Measurements from ENCODE around the gene TBC1D10B. TPM values are rescaled to one million over a fixed set of nuclear protein-coding genes. Genes with fewer than 3 reads are reported as not detected.

TBC1D10B gene
- total RNA-seq, 4 donors from 2014 or later = 16.8 to 44.6 (median 18.8) TPM

DNA sequence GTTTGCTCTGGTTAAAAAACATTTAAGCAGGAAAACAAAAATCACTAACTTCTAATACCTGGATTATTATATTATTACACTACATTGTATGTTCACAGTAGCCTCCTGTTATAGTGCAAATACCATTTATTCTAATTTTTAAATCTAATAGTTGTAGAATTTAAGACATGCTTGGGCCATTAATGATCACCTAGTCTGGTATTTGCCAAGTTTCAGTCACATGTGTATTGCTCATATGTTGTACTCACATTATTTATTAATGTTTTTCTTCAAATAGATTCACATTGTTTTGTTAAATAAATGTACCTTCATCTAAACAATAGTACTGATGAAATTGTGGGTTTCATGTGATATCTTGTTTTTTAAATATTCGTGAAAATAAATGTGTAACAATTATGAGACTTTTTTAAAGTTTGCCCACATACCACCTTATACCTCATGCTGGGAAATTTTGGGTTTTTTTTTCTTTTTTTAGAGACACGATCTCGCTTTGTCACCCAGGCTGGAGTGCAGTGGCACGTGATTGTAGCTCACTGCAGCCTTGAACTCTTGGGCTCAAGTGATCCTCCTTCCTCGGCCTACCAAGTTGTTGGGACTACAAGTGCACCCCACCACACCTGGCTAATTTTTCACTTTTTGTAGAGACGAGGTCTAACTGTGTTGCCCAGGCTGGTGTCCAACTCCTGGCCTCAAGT, 43.0 kb upstream of the TBC1D10B start:
- TF ChIP-seq, protein P1, sequence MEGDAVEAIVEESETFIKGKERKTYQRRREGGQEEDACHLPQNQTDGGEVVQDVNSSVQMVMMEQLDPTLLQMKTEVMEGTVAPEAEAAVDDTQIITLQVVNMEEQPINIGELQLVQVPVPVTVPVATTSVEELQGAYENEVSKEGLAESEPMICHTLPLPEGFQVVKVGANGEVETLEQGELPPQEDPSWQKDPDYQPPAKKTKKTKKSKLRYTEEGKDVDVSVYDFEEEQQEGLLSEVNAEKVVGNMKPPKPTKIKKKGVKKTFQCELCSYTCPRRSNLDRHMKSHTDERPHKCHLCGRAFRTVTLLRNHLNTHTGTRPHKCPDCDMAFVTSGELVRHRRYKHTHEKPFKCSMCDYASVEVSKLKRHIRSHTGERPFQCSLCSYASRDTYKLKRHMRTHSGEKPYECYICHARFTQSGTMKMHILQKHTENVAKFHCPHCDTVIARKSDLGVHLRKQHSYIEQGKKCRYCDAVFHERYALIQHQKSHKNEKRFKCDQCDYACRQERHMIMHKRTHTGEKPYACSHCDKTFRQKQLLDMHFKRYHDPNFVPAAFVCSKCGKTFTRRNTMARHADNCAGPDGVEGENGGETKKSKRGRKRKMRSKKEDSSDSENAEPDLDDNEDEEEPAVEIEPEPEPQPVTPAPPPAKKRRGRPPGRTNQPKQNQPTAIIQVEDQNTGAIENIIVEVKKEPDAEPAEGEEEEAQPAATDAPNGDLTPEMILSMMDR (IDR thresholded peaks at IDR 0.05; ENCODE audit: low read depth) = no peak

DNA sequence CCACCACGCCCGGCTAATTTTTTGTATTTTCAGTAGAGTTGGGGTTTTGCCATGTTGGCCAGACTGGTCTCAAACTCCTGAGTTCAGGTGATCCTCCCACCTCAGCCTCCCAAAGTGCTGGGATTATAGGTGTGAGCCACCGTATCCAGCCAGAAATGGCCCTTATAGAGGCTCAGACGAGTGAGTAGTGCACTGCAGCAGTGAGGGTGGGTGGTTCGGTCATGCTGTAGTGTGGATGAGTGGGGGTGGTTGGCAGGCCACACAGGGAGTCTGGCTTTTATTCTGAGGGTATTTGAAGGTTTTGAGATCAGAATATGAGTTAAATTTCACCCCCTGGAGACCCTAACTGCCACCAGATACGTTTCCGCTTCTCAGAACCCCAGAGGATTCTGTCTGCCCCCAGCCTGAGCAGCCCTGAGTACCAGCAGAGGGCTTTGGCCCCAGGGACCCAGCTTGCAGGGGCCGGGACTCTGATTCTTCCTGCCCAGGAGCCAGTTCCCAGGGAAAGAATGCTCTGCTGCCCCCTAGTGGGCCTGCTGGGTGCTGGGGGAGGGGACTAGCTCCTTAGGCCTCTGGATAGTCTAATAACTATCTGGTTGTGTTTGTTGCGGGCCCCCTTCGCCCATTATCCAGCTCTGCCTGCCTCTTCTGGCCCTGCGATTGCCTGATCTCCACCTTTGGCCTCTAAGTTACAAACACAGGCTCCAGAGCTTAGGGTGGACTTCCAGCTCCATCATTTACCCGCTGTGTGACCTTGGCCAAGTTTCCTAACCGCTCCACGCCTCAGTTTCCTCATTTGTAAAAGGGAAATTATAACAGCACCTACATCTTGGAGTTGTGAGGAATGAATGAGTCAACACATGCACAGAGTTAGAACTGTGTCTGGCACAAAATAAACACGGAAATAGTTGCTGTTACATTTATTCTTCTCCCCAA, 39.1 kb upstream of the TBC1D10B start:
- TF ChIP-seq, protein P1 (IDR thresholded peaks at IDR 0.05; ENCODE audit: low read depth) = no peak

DNA sequence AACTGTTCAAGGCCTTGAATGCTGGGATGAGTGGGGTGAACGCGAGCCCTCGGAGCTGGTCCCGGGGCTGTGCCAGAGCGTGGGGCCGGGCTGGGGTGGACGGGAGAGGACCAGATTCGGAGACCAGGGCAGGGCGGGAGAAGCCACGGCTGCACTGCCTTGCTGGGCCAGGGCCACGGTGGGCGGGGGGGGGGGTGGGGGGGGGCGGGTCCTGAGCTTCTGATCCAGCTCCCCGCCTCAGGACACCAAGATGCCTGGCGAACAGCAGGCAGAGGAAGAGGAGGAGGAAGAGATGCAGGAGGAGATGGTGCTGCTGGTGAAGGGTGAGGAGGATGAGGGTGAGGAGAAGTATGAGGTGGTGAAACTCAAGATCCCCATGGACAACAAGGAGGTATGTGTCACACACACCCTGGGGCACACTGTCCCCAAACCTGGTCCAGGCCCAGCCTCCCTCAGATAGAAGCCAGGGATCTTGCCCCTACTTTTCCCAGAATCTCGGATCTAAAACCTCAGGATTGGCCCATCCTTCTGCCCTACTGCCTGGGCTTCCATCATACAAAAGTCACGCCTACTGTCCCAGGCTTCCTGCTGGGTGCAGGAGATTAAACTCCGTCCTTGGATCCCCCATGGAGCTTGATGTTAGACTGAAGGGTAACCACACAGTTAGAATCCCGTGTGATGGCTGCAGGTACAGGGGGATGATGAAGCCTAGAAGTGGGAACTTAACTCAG, 37.7 kb upstream of the TBC1D10B start:
- TF ChIP-seq, protein P1 (IDR thresholded peaks at IDR 0.05; ENCODE audit: low read depth) = no peak

DNA sequence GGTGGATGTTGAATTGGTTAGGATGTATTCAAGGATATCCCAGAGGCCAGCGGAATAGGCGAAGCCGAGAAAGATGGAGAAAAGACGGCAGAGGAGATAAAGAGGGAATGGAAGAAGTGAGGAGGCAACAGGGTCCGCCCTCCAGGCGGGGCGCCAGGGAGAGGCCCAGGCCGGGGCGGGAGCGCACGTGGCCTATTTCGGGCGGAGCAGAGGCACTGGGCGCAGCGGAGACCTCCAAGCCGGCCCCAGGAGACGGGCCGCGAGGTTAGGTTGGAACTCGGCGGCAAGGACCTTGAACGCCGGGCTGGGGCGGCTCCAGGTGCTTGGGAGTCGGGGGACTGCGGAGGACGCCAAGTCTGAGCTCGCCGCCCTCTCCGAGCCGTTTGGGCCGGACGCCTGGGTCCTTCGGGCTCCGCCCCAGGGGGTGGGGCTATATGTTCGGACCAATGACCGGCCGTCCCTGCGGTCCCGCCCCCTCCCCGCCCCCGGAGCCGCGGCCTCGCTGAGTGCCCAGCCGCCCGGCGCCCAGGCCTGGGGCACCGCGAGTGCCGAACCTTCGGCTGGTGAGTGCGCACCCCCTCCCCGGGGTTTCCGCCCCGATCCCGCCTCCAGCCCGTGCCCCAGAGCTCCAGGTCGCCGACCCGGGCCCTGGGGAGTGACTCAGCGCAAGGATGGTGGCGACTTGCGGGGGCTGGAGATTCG, 37.0 kb upstream of the TBC1D10B start, which contains the start of gene ZNF771:
TSS of gene ZNF771 (plus strand) at position 505 of the 702 bp plus-strand sequence. CDS start 448 bp downstream, outside the sequence.
- TF ChIP-seq, protein P1 (IDR thresholded peaks at IDR 0.05; ENCODE audit: low read depth) = no peak

DNA sequence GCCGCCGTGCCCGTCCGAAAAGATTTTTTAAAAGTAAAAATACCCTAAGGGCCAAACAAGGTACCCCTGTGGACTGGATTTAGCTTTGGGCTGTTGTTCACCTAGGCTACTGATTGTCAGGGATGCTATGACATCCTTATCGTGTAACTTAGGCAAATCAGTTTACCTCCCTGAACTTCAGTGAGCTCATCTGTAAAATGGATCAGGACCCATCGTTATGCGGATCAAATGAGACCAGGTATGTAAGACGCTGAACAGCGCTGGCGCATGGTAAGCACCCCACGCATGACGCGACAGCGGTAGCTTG, 36.5 kb upstream of the TBC1D10B start:
- TF ChIP-seq, protein P1 (IDR thresholded peaks at IDR 0.05; ENCODE audit: low read depth) = no peak

DNA sequence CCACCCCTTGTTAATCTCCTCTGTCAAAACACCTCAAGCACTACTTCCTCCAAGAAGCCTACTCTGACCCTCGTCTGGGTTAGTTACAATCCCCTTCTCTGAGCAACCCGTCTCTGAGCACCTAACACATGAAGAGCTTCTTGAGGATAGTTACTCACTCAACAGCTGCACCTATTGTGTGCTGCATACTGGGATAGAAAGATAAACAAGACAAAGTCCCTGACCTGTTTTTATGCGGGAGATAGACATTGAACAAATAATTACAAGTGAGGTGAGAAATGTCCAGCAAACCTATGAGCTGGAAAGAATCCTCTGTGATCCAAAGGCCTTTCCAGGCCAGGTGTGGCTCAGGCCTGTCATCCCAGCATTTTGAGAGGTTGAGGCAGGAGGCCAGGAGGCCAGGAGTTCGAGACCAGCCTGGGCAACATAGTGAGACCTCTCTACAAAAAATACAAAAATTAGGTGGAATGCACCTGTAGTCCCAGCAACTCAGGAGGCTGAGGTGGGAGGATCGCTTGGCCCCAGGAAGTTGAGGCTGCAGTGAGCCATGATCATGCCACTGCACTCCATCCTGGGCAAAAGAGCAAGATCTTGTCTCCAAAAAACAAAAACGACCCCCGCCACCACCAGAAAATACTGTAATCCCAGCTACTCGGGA, 31.6 kb upstream of the TBC1D10B start:
- TF ChIP-seq, protein P1 (IDR thresholded peaks at IDR 0.05; ENCODE audit: low read depth) = no peak
